ENCODE results near the gene ARRB2.

ARRB2 gene

GRCh38 chr17:4734857-4735475, 24.5 kb downstream of the ARRB2 start:
- Mint-ChIP-seq H3K27ac (peak overlapping the region; percentile 89), H3K27me3 (no peaks in the 10 kb centered on the region), H3K9me3 (no peaks in the 10 kb centered on the region), H3K4me3 (no peak overlapping the region), H3K4me1 (peaks cover 60% of the 10 kb centered on the region), H3K36me3 (no peaks in the 10 kb centered on the region)
- ATAC-seq = no peak

- Mint-ChIP-seq H3K27ac (peak overlapping the region; percentile 89), H3K4me3 (no peak overlapping the region), H3K27me3 (peaks cover 8% of the 10 kb centered on the region), H3K4me1 (peaks cover 60% of the 10 kb centered on the region), H3K9me3 (no peaks in the 10 kb centered on the region), H3K36me3 (no peaks in the 10 kb centered on the region)
- no peak for ATAC-seq
These were observed 25.6 kb downstream of the ARRB2 start for GRCh38 chr17:4735876-4736651.

- no peaks in the 10 kb centered on the region for H3K36me3 Mint-ChIP-seq
- H3K27me3 Mint-ChIP-seq = peaks cover 29% of the 10 kb centered on the region
- peak overlapping the region; percentile 83 for H3K27ac Mint-ChIP-seq
- H3K4me1 Mint-ChIP-seq = peaks cover 56% of the 10 kb centered on the region
- peak; percentile 21 for ATAC-seq
- H3K4me3 Mint-ChIP-seq = peak overlapping the region; percentile 84
- H3K9me3 Mint-ChIP-seq = no peaks in the 10 kb centered on the region
These were observed 28.0 kb downstream of the ARRB2 start for GRCh38 chr17:4738136-4739121.

GRCh38 chr17:4739122-4740024, 28.9 kb downstream of the ARRB2 start, which contains the start of the genes CXCL16 and ZMYND15:
TSS of gene CXCL16 (minus strand) at chr17:4739928. CDS start at chr17:4739339, 589 bp downstream.
TSS of gene ZMYND15 (plus strand) at chr17:4739833. CDS start at chr17:4740549, 716 bp downstream.
- Mint-ChIP-seq H3K4me1 (peaks cover 47% of the 10 kb centered on the region), H3K4me3 (peak within 1 kb of the TSS; percentile 84), H3K9me3 (no peaks in the 10 kb centered on the region), H3K27me3 (peaks cover 39% of the 10 kb centered on the region), H3K27ac (peak within 1 kb of the TSS; percentile 83), H3K36me3 (no peaks in the 10 kb centered on the region)
- peak; percentile 89 for ATAC-seq

- ATAC-seq = no peak
- Mint-ChIP-seq H3K27me3 (peaks cover 45% of the 10 kb centered on the region), H3K4me1 (peaks cover 42% of the 10 kb centered on the region), H3K36me3 (no peaks in the 10 kb centered on the region), H3K9me3 (no peaks in the 10 kb centered on the region), H3K4me3 (peak overlapping the region; percentile 74), H3K27ac (peak overlapping the region; percentile 75)
These were observed 29.6 kb downstream of the ARRB2 start for GRCh38 chr17:4740025-4740351.

- H3K4me3 Mint-ChIP-seq = peak overlapping the region; percentile 74
- ATAC-seq = no peak
These were observed 30.2 kb downstream of the ARRB2 start for GRCh38 chr17:4740584-4740983.

GRCh38 chr17:4741544-4741943, 31.1 kb downstream of the ARRB2 start:
- H3K36me3 Mint-ChIP-seq = no peaks in the 10 kb centered on the region
- H3K9me3 Mint-ChIP-seq = no peaks in the 10 kb centered on the region
- H3K4me1 Mint-ChIP-seq = peaks cover 37% of the 10 kb centered on the region
- H3K4me3 Mint-ChIP-seq = no peak overlapping the region
- no peak overlapping the region for H3K27ac Mint-ChIP-seq
- H3K27me3 Mint-ChIP-seq = peaks cover 53% of the 10 kb centered on the region
- no peak for ATAC-seq

More at GRCh38 chr17:4740584-4740983, 30.2 kb downstream of the ARRB2 start:
- Mint-ChIP-seq H3K4me1 (peaks cover 43% of the 10 kb centered on the region), H3K27me3 (peaks cover 51% of the 10 kb centered on the region), H3K36me3 (no peaks in the 10 kb centered on the region), H3K27ac (peak overlapping the region; percentile 75), H3K9me3 (no peaks in the 10 kb centered on the region)

GRCh38 chr17:4742133-4742532, 31.7 kb downstream of the ARRB2 start:
- Mint-ChIP-seq H3K4me3 (no peak overlapping the region), H3K27me3 (peaks cover 53% of the 10 kb centered on the region), H3K36me3 (no peaks in the 10 kb centered on the region), H3K9me3 (no peaks in the 10 kb centered on the region), H3K27ac (no peak overlapping the region), H3K4me1 (peaks cover 37% of the 10 kb centered on the region)
- ATAC-seq = no peak

GRCh38 chr17:4742629-4743028, 32.2 kb downstream of the ARRB2 start:
- H3K27me3 Mint-ChIP-seq = peaks cover 56% of the 10 kb centered on the region
- no peak for ATAC-seq
- H3K9me3 Mint-ChIP-seq = no peaks in the 10 kb centered on the region
- no peak overlapping the region for H3K4me3 Mint-ChIP-seq
- H3K27ac Mint-ChIP-seq = no peak overlapping the region
- H3K36me3 Mint-ChIP-seq = no peaks in the 10 kb centered on the region
- H3K4me1 Mint-ChIP-seq = peaks cover 39% of the 10 kb centered on the region

- no peak for ATAC-seq
- peaks cover 61% of the 10 kb centered on the region for H3K27me3 Mint-ChIP-seq
- no peaks in the 10 kb centered on the region for H3K36me3 Mint-ChIP-seq
- H3K27ac Mint-ChIP-seq = no peak overlapping the region
- peaks cover 43% of the 10 kb centered on the region for H3K4me1 Mint-ChIP-seq
- no peak overlapping the region for H3K4me3 Mint-ChIP-seq
- no peaks in the 10 kb centered on the region for H3K9me3 Mint-ChIP-seq
These were observed 32.8 kb downstream of the ARRB2 start for GRCh38 chr17:4743216-4743615.

GRCh38 chr17:4743898-4744297, 33.5 kb downstream of the ARRB2 start:
- Mint-ChIP-seq H3K4me1 (peaks cover 43% of the 10 kb centered on the region), H3K27me3 (peaks cover 68% of the 10 kb centered on the region), H3K27ac (no peak overlapping the region), H3K4me3 (no peak overlapping the region), H3K36me3 (no peaks in the 10 kb centered on the region), H3K9me3 (no peaks in the 10 kb centered on the region)
- no peak for ATAC-seq

GRCh38 chr17:4744999-4745969, 34.9 kb downstream of the ARRB2 start:
- peaks cover 80% of the 10 kb centered on the region for H3K27me3 Mint-ChIP-seq
- H3K4me3 Mint-ChIP-seq = no peak overlapping the region
- no peak overlapping the region for H3K27ac Mint-ChIP-seq

GRCh38 chr17:4747847-4748246, 37.4 kb downstream of the ARRB2 start:
- H3K9me3 Mint-ChIP-seq = no peaks in the 10 kb centered on the region
- ATAC-seq = peak; percentile 78
- H3K27ac Mint-ChIP-seq = peak overlapping the region; percentile 20
- H3K4me1 Mint-ChIP-seq = peaks cover 22% of the 10 kb centered on the region
- H3K4me3 Mint-ChIP-seq = peak overlapping the region; percentile 35
- H3K36me3 Mint-ChIP-seq = no peaks in the 10 kb centered on the region
- H3K27me3 Mint-ChIP-seq = peaks cover 69% of the 10 kb centered on the region

More at GRCh38 chr17:4744999-4745969, 34.9 kb downstream of the ARRB2 start:
- H3K4me1 Mint-ChIP-seq = peaks cover 35% of the 10 kb centered on the region
- H3K9me3 Mint-ChIP-seq = no peaks in the 10 kb centered on the region
- no peaks in the 10 kb centered on the region for H3K36me3 Mint-ChIP-seq
- ATAC-seq = peak; percentile 5

All from stimulated activated memory B cell treated with anti-CD40 and anti-IgM and Interleukin-4, amounts not matched to agents 10 μg/mL and 1 μg/mL and 100 μg/mL, for 72 hours (primary cell).